ACC112 (cell line): ENCODE data around the gene MYO15A.

Source experiments
- H2AFZ ChIP-seq: fragments of 200-600 bp; sonication (generic); one replicate; pipeline ENCODE4 v1.6.0; 2017; ENCODE audit warnings: antibody characterized with exemption, low read length; ENCODE audit not compliant: unreplicated experiment
- H3K27ac ChIP-seq: fragments of 200-600 bp; sonication (generic); 2 replicates; pipeline ENCODE4 v1.5.1; 2014; ENCODE audit warnings: low read depth, mild to moderate bottlenecking, antibody characterized with exemption, low read length, moderate library complexity
- H3K27me3 ChIP-seq: fragments of 200-600 bp; sonication (generic); 2 replicates; pipeline ENCODE4 v1.6.1; 2014; ENCODE audit warnings: mild to moderate bottlenecking, antibody characterized with exemption, low read length, moderate library complexity, mixed read lengths; ENCODE audit not compliant: insufficient read depth
- H3K36me3 ChIP-seq: fragments of 200-600 bp; sonication (generic); 2 replicates; pipeline ENCODE4 v1.6.1; 2016; ENCODE audit warnings: mild to moderate bottlenecking, antibody characterized with exemption, low read length, moderate library complexity, mixed read lengths; ENCODE audit not compliant: insufficient read depth
- H3K4me1 ChIP-seq: fragments of 200-600 bp; sonication (generic); one replicate; pipeline ENCODE4 v1.6.1; 2016; ENCODE audit warnings: low read length, mixed read lengths; ENCODE audit not compliant: insufficient read depth, unreplicated experiment, control insufficient read depth
- H3K4me3 ChIP-seq: fragments of 200-600 bp; sonication (generic); 2 replicates; pipeline ENCODE4 v1.5.1; 2014; ENCODE audit warnings: mild to moderate bottlenecking, low read depth, low read length
- H3K79me2 ChIP-seq: fragments of 200-600 bp; sonication (generic); one replicate; pipeline ENCODE4 v1.6.0; 2016; ENCODE audit warnings: low read length; ENCODE audit not compliant: control insufficient read depth, unreplicated experiment, insufficient read depth

Gene MYO15A

GRCh38 chr17:18105027-18105426 lies 3.5 kb upstream of the MYO15A start:
- no peaks in the 10 kb centered on the region for H3K36me3 ChIP-seq

GRCh38 chr17:18105595-18105994 lies 3.0 kb upstream of the MYO15A start:
- H2AFZ ChIP-seq = no peak overlapping the region
- H3K27me3 ChIP-seq = no peaks in the 10 kb centered on the region
- H3K4me1 ChIP-seq = no peaks in the 10 kb centered on the region
- H3K27ac ChIP-seq = no peak overlapping the region
- no peaks in the 10 kb centered on the region for H3K36me3 ChIP-seq
- H3K4me3 ChIP-seq = no peak overlapping the region
- H3K79me2 ChIP-seq = no peaks in the 10 kb centered on the region

More at GRCh38 chr17:18105027-18105426, 3.5 kb upstream of the MYO15A start:
- Histone ChIP-seq H3K27me3 (no peaks in the 10 kb centered on the region), H3K4me1 (no peaks in the 10 kb centered on the region), H3K79me2 (no peaks in the 10 kb centered on the region), H2AFZ (no peak overlapping the region), H3K4me3 (no peak overlapping the region), H3K27ac (no peak overlapping the region)

- Histone ChIP-seq H3K4me1 (no peaks in the 10 kb centered on the region), H3K27me3 (no peaks in the 10 kb centered on the region), H3K27ac (no peak overlapping the region), H3K79me2 (no peaks in the 10 kb centered on the region), H3K36me3 (no peaks in the 10 kb centered on the region), H3K4me3 (no peak overlapping the region), H2AFZ (no peak overlapping the region)
These were observed 2.3 kb upstream of the MYO15A start for GRCh38 chr17:18106211-18106610.

GRCh38 chr17:18107061-18107790 lies 1.3 kb upstream of the MYO15A start:
- Histone ChIP-seq H3K36me3 (no peaks in the 10 kb centered on the region), H3K27me3 (no peaks in the 10 kb centered on the region), H3K4me1 (no peaks in the 10 kb centered on the region), H3K27ac (no peak overlapping the region), H3K4me3 (no peak overlapping the region), H2AFZ (no peak overlapping the region), H3K79me2 (no peaks in the 10 kb centered on the region)

- Histone ChIP-seq H3K4me3 (no peak overlapping the region), H3K36me3 (no peaks in the 10 kb centered on the region), H2AFZ (no peak overlapping the region), H3K27me3 (no peaks in the 10 kb centered on the region), H3K27ac (no peak overlapping the region), H3K4me1 (no peaks in the 10 kb centered on the region), H3K79me2 (no peaks in the 10 kb centered on the region)
These were observed 585 bp upstream of the MYO15A start for GRCh38 chr17:18107971-18108370.

- Histone ChIP-seq H3K79me2 (no peaks in the 10 kb centered on the region), H3K27me3 (no peaks in the 10 kb centered on the region), H3K4me3 (no peak overlapping the region), H3K36me3 (no peaks in the 10 kb centered on the region), H3K27ac (no peak overlapping the region), H2AFZ (no peak overlapping the region), H3K4me1 (no peaks in the 10 kb centered on the region)
These were observed 1.5 kb downstream of the MYO15A start for GRCh38 chr17:18109935-18110485.

- Histone ChIP-seq H3K27me3 (no peaks in the 10 kb centered on the region), H2AFZ (no peak overlapping the region), H3K4me3 (no peak overlapping the region), H3K4me1 (no peaks in the 10 kb centered on the region), H3K27ac (no peak overlapping the region), H3K79me2 (no peaks in the 10 kb centered on the region), H3K36me3 (no peaks in the 10 kb centered on the region)
These were observed 2.1 kb downstream of the MYO15A start for GRCh38 chr17:18110636-18111145.

- Histone ChIP-seq H3K27me3 (no peaks in the 10 kb centered on the region), H3K4me1 (no peaks in the 10 kb centered on the region), H2AFZ (no peak overlapping the region), H3K27ac (no peak overlapping the region), H3K79me2 (no peaks in the 10 kb centered on the region), H3K4me3 (no peak overlapping the region), H3K36me3 (no peaks in the 10 kb centered on the region)
These were observed 2.9 kb downstream of the MYO15A start for GRCh38 chr17:18111330-18111971.

GRCh38 chr17:18115517-18115916 lies 7.0 kb downstream of the MYO15A start:
- Histone ChIP-seq H3K36me3 (no peaks in the 10 kb centered on the region), H3K4me1 (no peaks in the 10 kb centered on the region), H3K27me3 (no peaks in the 10 kb centered on the region), H3K27ac (no peak overlapping the region), H3K4me3 (no peak overlapping the region), H2AFZ (no peak overlapping the region), H3K79me2 (no peaks in the 10 kb centered on the region)

- Histone ChIP-seq H3K27me3 (no peaks in the 10 kb centered on the region), H3K4me1 (no peaks in the 10 kb centered on the region), H3K27ac (no peak overlapping the region), H3K36me3 (no peaks in the 10 kb centered on the region), H2AFZ (no peak overlapping the region), H3K79me2 (no peaks in the 10 kb centered on the region), H3K4me3 (no peak overlapping the region)
These were observed 7.5 kb downstream of the MYO15A start for GRCh38 chr17:18116078-18116477.

- no peaks in the 10 kb centered on the region for H3K4me1 ChIP-seq
- no peak overlapping the region for H3K4me3 ChIP-seq
- no peaks in the 10 kb centered on the region for H3K79me2 ChIP-seq
- no peaks in the 10 kb centered on the region for H3K27me3 ChIP-seq
- no peak overlapping the region for H2AFZ ChIP-seq
- H3K36me3 ChIP-seq = no peaks in the 10 kb centered on the region
- H3K27ac ChIP-seq = no peak overlapping the region
These were observed 9.0 kb downstream of the MYO15A start for GRCh38 chr17:18117533-18117932.
